ENCODE data around the gene APH1B. TPM values are rescaled to one million over a fixed set of nuclear protein-coding genes. Genes with fewer than 3 reads are reported as not detected.
A peak's percentile ranks its signal among the peaks of the same experiment; 100 is the strongest.

The APH1B gene
- total and polyA plus RNA-seq, 2 of the 4 experiments (the other 2 are of a cell fraction), result 7.0 to 7.7 TPM

- TF ChIP-seq FOS (IDR thresholded peaks at IDR 0.05; ENCODE audit: low read depth, low read length), result peak; percentile 67
Observed at GRCh38 chr15:63250312-63250965, 27.0 kb upstream of the APH1B start (continued).

DNA sequence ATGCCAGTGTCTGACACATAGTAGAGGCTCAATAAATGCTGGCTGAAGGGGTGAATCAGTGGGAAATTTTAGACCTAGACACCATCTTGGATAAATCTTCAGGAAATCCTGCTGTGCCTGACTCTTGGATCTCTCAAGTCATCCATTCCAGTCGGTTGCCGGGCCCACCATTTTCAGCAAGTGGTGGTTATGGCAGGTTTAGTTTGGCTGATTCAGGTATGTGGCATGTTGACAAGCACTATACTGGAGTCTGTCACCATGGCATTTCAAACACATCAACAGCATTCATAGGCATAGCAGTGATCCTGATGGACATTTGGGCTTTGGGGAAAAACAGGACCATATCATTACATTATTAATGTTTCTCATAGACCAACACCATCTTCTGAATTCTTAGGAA is 25.7 kb upstream of the APH1B start:
- no TSS peak for BruUV-seq (replicated peaks)
- no peak overlapping the region; the same call in 1 of the 2 replicates for H3K18ac ChIP-seq (ENCODE audit: low read depth, low read length)
- no peak overlapping the region for H3K4me3 ChIP-seq (ENCODE audit: insufficient read depth, low read depth, low read length)
- no peak overlapping the region for H2AK9ac ChIP-seq (replicated peaks; ENCODE audit: low read depth, low read length, poor library complexity)
- H3K56ac ChIP-seq (ENCODE audit: extremely low read depth, insufficient read depth, low read length), result no peak overlapping the region
- H3K23ac ChIP-seq (ENCODE audit: low read depth, low read length), result no peak overlapping the region
- peak overlapping the region; percentile 91 for H2BK5ac ChIP-seq (ENCODE audit: low read depth, low read length, poor library complexity, severe bottlenecking)
- dilution Hi-C loops (cut with HindIII; ENCODE audit: low sequenced_read_pairs, unreplicated experiment), result no loop called here
- no peak for DNase-seq
- peaks cover 15% of the 10 kb centered on the region for H3K9me1 ChIP-seq (ENCODE audit: insufficient read depth, low read length)
- intact Hi-C loops (cut with micrococcal nuclease), result loop anchor here (5.0 kb wide), 1 partner anchor 54 kb away; no protein-coding TSS in a partner anchor
- no peak overlapping the region for H2BK15ac ChIP-seq (ENCODE audit: low read depth, low read length)
- H2AFZ ChIP-seq (replicated peaks; ENCODE audit: low read length, poor library complexity), result no peak overlapping the region
- H2BK20ac ChIP-seq (ENCODE audit: low read depth, low read length), result no peak overlapping the region
- ChIA-PET CTCF (interaction anchor here (0.6 kb wide), 1 partner anchor 83 kb away, joined by 3 read pairs; no protein-coding TSS in a partner anchor), POLR2A (ENCODE audit: unreplicated experiment) (no interaction called here)
- no peak overlapping the region for H2AK5ac ChIP-seq (ENCODE audit: low read depth, low read length)
- ATAC-seq (ENCODE audit: low read depth), result no peak
- no peak overlapping the region; the same call in 1 of the 2 replicates for H4K5ac ChIP-seq (ENCODE audit: low read depth, low read length)
- no peak overlapping the region for H3K4ac ChIP-seq (ENCODE audit: low read depth, low read length)
- H3K27me3 ChIP-seq (ENCODE audit: control insufficient read depth, insufficient read depth, low read length), result no peaks in the 10 kb centered on the region
- peaks cover 9% of the 10 kb centered on the region; the same call in 1 of the 2 replicates for H3K36me3 ChIP-seq (ENCODE audit: control insufficient read depth, insufficient read depth, low read length)
- in situ Hi-C loops (cut with MboI; ENCODE audit: low sequenced_read_pairs), result no loop called here
- no CpG with 5 or more reads among the region's 2 CpGs for WGBS, 2 experiments (ENCODE audit: extremely low coverage in 2 of 2, insufficient read length in 1 of 2)
- no peak overlapping the region for H3K4me2 ChIP-seq (ENCODE audit: low read depth, low read length)
- no peaks in the 10 kb centered on the region for H3K9me3 ChIP-seq (ENCODE audit: control insufficient read depth, insufficient read depth, low read length)
- H2BK120ac ChIP-seq (ENCODE audit: low read depth, low read length), result no peak overlapping the region
- H3K9ac ChIP-seq (ENCODE audit: low read depth, low read length), result no peak overlapping the region
- H3K27ac ChIP-seq (ENCODE audit: insufficient read depth, low read length), result no peak overlapping the region
- H4K8ac ChIP-seq (ENCODE audit: low read depth in 2 of 2, low read length in 2 of 2), result peak overlapping the region in 1 of 2 experiments; percentile 3; a peak in 1 of 4 replicates
- peaks cover 22 to 39% of the 10 kb centered on the region in 2 experiments for H3K79me1 ChIP-seq (ENCODE audit: low read depth in 1 of 2, low read length in 2 of 2)
- no peak overlapping the region for H4K91ac ChIP-seq (ENCODE audit: insufficient read depth, low read depth, low read length)
- no peak overlapping the region for H3K14ac ChIP-seq (replicated peaks; ENCODE audit: low read depth, low read length)
- H3K4me1 ChIP-seq (ENCODE audit: control insufficient read depth, insufficient read depth, low read length), result peaks cover 18% of the 10 kb centered on the region
- H4K20me1 ChIP-seq (ENCODE audit: insufficient read depth, low read length), result peaks cover 7% of the 10 kb centered on the region; the same call in 1 of the 2 replicates
- no peak for TF ChIP-seq POLR2A (IDR thresholded peaks at IDR 0.05; ENCODE audit: low read depth, low read length)
- TF ChIP-seq RAD21 (IDR thresholded peaks at IDR 0.05; ENCODE audit: low read length), result no peak
- no peak for TF ChIP-seq NFE2L2 (IDR thresholded peaks at IDR 0.05; ENCODE audit: low read depth, low read length)
- TF ChIP-seq CEBPB (IDR thresholded peaks at IDR 0.05; ENCODE audit: low read depth, low read length), result no peak
- TF ChIP-seq MAZ (IDR thresholded peaks at IDR 0.05; ENCODE audit: borderline replicate concordance, low read depth, low read length), result no peak
- no peak for TF ChIP-seq CTCF (conservative IDR thresholded peaks at IDR 0.05; ENCODE audit: low read depth, low read length)
- no peak for TF ChIP-seq CHD1 (IDR thresholded peaks at IDR 0.05; ENCODE audit: low read depth, low read length)
- TF ChIP-seq, protein P1, sequence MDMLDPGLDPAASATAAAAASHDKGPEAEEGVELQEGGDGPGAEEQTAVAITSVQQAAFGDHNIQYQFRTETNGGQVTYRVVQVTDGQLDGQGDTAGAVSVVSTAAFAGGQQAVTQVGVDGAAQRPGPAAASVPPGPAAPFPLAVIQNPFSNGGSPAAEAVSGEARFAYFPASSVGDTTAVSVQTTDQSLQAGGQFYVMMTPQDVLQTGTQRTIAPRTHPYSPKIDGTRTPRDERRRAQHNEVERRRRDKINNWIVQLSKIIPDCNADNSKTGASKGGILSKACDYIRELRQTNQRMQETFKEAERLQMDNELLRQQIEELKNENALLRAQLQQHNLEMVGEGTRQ (IDR thresholded peaks at IDR 0.05; ENCODE audit: low read depth, low read length), result no peak
- TF ChIP-seq SMC3 (IDR thresholded peaks at IDR 0.05; ENCODE audit: low read depth, low read length), result no peak
- TF ChIP-seq RCOR1 (IDR thresholded peaks at IDR 0.05; ENCODE audit: insufficient replicate concordance, low read length), result no peak
- no peak for TF ChIP-seq FOS (IDR thresholded peaks at IDR 0.05; ENCODE audit: low read depth, low read length)
- TF ChIP-seq MAFK (IDR thresholded peaks at IDR 0.05; ENCODE audit: low read depth, low read length), result no peak
- no peak for TF ChIP-seq RFX5 (IDR thresholded peaks at IDR 0.05; ENCODE audit: low read depth, low read length)
- no peak for TF ChIP-seq BHLHE40 (IDR thresholded peaks at IDR 0.05; ENCODE audit: low read depth, low read length)
- TF ChIP-seq MXI1 (IDR thresholded peaks at IDR 0.05; ENCODE audit: borderline replicate concordance, low read depth, low read length), result no peak

All from IMR-90 (cell line).